Measurements from ENCODE around the gene MARCO.
"Not testable (repeated sequence)": the region's sequence is repeated elsewhere in the genome, so short reads cannot be mapped to it uniquely, and the experiment has no call there.

Gene MARCO

DNA sequence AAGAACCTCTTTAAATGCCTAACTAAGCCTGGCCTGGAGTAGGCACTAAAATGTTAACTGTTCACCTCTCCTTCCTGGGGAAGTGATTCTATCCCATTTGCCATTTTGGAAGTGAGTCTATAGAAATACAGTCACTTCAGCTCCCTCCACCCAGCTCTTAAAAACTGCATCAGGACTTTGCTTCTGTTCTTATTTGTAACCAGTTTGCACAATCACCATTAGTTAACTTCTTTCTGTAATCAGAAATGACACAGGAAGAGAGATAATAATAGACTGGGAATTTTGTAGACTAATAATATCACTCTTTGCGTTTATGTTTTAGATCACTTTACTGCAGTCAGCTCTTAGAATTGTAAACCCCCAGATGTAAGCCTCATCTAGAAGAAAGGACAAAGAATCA lies 16.0 kb upstream of the MARCO start:
- no peak for DNase-seq (ENCODE audit: low spot score)

DNA sequence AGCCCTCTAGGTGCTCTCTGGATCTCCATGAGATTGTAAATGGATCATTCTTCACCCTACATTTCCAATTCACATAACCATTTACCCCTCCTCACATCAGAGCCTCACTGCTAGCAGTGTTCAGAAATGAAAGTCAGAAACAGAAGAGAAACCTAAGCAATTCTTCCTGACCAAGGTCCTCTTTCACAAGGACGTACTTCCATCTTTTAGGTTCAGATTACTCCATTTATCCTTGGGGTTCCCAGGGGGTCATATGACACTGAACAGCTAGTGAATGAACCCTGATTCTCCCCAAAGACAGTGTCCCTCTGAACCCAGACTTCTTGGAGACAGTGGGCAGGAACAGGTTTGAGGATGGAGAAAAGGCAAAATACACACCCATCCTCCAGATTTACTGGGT lies 12.9 kb upstream of the MARCO start:
- DNase-seq (ENCODE audit: low spot score) = no peak

DNA sequence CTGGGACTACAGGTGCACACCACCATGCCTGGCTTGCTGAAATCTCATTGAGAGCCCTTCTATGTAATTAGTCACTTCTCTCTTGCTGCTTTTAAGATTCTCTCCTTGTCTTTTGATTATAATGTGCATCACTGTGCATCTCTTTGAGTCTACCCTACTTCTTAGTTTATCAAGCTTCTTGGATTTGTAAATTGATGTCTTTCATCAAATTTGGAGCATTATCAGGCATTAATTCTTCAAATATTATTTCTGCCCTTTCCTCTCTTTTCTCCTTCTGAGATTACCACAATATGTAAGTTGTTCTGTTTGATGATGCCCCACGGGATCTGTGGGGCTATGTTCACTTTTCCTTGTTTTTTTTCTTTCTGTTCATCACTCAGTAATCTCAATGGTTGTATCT lies 9.0 kb upstream of the MARCO start:
- no peak for DNase-seq (ENCODE audit: low spot score)

DNA sequence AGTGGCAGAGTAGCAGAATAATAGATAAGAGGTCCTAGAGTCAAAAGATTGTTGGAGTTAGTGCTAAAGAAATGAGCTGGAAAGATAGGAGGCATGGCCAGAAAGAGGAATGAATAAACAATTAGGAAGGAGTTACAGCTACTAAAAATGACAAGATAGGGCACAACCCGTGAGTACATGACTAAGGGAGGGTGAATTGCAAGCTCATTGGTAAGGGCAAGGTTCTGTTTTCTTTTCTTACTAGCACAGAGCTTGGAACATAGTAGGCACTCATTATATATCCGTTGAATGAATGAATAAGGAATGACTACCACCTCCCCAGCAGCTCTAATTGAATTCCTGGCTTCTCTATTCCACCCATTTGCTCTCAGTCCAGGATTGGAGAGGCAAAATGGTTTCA lies 5.7 kb upstream of the MARCO start:
- DNase-seq (ENCODE audit: low spot score) = no peak

DNA sequence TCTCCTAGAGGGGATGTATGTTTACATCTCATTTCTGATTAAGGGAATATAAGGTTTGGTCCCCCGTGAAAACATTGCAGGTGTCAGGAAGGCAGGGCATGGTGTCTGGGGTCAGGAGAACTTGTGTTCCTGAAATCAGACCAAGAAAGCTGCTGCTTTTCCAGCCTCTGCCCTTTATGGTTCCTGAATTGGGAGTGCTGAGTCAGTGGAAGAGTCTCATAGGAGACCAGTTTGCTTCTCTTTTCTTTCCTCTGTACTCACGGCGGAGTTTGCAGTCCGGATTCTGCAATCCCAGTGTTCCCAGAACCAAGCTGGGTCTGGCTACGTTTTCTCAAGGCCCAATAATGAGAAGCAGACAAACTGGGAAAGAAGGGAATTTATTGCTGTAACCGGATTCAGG lies 5.1 kb upstream of the MARCO start:
- no peak for DNase-seq (ENCODE audit: low spot score)

DNA sequence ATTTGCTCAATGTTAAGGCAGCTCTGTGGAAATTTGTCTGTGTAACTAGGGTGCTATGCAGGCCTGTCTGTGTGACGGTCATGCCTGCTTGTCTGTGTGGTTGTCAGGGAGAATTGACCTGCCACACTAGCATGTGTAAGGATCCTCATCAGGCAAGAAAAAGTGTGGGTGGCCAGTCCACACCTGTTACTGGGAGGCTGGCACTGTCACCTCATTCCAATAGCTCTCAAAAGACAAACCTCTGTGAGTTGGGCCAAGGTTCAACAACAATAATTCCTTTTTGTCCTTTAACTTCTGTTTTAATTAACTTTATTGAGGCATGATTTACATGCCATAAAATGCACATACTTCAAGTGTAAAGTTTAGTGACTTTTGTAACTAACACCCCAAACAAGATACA lies 4.2 kb upstream of the MARCO start:
- no peak for DNase-seq (ENCODE audit: low spot score)

DNA sequence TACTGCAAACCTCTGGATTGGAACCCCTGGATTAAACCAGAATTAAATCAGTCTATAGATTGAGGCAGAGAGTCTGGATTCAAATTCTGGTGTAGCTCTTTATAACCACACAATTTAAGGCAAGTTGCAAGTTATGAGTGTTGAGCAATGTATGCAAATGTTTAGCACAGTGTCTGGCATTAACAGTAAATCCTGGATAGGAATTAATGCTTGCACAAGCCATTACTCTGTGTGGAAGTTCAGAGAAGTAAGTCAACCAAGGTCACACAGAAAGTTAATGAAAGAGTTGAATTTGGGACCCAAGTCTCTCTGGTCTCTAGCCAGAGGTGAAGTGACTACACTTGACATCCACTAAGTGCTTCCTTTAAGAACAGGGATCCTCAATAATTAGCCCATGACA lies 2.0 kb upstream of the MARCO start:
- DNase-seq (ENCODE audit: low spot score) = no peak

DNA sequence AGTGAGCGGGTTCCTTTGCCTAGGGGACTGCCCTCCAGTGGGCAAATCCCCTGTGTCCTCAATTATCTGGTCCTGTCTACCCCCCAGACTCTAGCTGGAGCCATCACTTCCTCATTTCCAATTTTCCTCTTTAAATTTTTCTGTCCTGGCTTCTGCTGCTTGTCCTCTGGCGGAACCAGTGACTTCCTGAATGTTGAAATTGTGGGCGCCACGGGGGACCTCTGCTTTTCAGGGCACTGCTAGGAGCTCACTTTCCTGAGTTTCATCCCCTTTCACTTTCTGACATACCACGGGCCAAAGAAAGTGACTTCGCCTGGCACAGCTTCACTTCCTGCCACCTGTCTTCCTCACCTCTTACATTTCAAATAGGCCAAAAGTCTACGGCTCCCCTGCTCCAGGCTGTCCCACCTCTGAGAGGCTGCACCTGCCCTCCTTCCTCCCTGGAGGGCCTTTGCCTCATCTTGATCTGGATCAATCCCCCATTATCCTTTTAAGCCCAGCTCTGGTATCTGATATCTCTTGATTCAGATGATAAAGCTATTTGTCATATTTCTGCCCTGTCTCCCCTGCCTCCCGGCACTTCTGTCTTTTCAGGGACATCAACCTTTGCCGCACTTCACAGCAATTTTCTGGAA lies 1.4 kb upstream of the MARCO start:
- DNase-seq (ENCODE audit: low spot score) = no peak

DNA sequence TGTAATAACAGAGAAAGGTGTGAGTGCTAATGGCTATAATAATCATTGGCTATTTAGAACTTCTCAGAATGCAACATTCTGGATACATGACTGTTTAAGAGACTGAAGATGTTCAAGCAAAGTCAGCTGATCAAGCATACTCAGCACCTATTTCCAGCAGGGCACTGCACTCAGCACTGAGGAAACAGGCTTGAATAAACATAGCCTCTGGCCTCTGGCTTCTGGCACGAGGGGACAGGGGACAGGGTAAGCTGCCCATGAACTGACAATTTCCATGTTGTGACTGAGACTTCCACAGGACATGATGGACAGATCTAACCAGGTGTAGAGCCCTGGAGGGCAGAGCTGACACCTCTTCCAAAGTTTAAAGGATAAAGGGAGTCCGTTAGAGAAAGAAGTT lies 1.3 kb downstream of the MARCO start:
- no peak for DNase-seq (ENCODE audit: low spot score)

DNA sequence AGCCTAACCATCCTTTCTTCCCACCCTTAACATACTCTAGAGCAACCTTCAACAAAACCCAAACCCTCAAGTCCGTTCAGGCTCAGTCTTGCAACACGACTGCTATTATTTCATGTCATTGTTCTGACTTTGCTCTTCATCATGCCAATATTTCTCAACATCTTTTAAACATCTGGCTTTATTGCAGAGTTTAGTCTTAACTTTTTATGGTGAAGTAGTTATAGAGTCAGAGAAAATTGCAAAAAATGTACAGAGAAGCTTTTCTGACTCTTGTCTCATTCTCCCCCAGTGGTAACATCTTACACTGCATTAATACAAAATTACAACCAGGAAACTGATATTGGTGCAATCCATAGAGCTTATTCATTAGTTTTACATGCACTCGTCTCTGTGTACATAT lies 3.9 kb downstream of the MARCO start:
- DNase-seq (ENCODE audit: low spot score) = no peak

DNA sequence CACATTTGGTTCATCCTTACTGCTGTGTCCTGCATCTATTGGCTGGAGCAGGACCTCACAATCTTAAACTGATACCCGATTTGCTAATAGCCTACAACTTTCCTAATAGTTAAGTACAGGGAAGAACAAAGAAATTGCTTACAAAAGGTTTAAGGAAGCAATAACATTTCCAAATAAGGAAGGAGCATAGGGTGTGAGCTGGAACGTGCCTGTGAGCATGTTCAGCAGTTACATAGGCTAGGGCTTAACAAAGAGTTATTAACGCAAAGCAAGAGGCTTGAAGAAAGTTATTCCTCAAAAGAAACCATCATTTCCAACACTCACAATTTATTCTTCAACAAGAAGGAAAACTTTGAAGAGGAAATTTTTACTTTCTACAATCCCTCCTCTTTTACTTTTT lies 6.3 kb downstream of the MARCO start:
- DNase-seq (ENCODE audit: low spot score) = not testable (repeated sequence)

DNA sequence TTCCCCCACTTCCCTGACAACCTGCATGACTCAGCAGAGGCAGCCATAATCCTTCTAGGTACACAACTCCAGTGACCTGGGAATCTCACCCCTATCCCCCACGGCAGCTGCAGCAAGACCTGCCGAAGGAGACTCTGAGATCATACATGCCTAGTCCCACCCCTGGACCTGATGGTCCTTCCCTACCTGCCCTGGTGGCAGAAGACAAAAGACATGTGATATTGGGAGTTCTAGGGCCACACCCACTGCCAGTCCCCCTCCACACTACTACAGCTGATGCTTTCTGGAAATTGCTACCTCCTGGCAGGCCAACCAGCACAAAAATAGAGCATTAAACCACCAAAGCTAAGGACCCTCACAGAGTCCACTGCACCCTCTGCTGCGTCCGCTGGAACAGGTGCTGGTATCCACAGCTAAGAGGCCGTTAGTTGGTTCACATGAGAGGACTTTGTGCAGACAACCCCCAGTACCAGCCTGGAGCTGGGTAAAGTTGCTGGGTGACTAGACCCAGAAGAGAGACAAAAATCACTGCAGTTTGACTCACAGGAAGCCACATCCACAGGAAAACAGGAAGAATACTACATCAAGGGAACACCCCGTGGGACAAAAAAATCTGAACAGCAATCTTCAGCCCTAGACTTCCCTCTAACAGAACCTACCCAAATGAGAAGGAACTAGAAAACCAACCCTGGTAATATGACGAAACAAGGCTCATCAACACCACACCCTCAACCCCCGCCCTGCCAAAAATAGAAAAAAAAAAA lies 12.5 kb downstream of the MARCO start:
- DNase-seq (ENCODE audit: low spot score) = no peak

DNA sequence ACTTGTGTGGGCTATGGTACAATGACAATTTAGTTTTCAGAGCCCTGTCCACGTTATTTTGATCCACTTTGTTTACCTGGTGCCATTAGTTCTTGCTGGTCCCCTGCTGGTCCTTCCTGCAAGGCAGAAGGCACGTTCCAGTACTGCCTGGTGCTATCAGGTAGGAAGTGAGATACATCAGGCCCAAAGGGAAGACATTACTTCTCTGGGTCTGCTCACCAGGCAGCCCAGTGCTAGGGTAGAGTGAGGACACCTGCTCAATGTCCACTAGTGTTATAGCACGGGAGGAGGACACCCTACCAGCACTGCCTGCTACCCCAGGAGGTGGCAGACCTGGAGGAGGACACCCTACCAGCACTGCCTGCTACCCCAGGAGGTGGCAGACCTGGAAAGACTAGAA lies 23.7 kb downstream of the MARCO start:
- DNase-seq (ENCODE audit: low spot score) = no peak

DNA sequence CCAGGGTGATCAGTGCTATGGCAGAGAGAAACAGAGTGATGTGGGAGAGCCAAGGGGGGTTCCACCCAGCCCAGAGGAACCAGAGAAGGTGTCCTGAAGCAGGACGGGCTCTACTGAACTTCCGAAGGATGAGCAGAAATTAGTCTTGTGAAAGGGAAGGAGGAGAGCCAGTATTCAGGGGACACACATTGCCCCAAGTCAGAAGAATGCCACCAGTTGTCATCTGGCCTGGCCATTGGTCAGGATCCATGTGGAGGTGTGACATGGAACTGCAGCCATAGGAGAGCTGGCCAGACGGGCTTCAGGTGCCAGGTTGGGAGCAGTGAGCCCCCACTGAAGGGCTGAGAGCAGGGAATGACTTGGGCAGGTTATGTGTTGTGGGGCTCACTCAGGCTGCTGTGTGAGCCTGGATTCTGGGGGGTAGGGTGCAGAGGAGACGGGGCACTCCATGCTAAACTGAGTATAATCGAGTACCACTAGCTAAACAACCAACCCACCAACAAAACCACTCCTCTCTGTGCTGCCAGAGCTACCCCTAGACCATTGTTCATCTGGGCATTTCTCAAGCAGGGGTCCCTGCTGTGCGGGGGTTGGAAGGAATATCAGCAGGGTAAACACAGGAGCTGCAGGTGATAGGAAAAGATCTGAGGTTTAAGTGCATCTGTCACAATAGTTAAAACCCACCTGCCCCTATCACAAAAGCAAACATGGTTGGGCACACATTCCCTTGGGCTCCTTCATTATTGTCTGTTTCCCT lies 25.3 kb downstream of the MARCO start:
- no peak for DNase-seq (ENCODE audit: low spot score)

DNA sequence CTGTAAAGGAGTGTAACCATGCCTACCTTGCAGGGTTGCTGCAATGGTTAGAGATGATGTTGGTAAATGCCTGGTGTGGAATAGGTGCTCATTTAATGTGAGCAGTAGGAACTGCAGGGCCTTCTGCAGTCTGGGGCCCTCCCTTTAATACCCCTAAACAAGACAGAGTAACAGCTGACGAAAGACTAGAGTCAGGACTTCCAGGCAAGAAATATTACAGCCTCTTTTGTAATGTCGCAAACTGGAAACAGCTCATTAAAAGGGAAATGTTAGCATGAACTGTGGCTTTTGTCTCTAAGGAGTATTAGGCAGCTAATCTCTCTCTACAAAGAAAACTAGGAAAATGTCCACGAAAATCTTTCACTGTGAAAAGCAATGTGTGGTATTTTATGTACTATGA lies 26.0 kb downstream of the MARCO start:
- no peak for DNase-seq (ENCODE audit: low spot score)

DNA sequence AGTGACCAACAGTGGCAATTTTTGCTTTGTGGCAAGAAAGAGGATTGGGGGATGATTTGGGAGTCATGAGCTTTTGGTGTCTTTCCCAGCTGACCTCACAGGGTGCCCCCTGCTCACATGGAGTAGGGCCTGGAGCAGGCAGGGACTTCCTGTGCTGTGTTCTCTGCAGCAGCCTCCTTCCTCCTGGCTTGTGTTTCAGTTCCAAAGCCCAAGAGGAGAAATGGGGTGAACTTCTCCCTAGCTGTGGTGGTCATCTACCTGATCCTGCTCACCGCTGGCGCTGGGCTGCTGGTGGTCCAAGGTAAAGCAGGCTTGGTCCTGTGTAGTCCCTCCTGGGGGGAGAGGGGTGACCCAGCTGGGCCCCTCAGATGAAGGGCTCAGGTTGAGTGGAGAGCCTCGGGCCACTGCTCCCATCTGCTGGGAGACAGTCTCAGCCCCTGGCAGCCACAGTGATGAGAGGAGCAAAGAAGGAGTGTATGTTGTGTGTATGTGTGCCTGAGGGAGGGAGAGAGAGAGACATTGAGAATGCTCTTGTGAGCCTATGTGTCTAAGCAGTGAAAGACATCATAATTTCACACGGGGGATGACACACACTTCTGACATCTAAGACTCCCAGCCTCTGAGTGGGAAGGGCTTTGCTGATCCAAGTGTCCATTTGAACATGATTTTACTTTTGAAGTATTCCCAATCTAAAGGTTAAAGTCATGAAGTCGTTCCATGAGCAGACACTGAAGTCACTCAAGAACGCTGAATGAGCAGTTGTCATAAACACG lies 27.2 kb downstream of the MARCO start:
- no peak for DNase-seq (ENCODE audit: low spot score)

DNA sequence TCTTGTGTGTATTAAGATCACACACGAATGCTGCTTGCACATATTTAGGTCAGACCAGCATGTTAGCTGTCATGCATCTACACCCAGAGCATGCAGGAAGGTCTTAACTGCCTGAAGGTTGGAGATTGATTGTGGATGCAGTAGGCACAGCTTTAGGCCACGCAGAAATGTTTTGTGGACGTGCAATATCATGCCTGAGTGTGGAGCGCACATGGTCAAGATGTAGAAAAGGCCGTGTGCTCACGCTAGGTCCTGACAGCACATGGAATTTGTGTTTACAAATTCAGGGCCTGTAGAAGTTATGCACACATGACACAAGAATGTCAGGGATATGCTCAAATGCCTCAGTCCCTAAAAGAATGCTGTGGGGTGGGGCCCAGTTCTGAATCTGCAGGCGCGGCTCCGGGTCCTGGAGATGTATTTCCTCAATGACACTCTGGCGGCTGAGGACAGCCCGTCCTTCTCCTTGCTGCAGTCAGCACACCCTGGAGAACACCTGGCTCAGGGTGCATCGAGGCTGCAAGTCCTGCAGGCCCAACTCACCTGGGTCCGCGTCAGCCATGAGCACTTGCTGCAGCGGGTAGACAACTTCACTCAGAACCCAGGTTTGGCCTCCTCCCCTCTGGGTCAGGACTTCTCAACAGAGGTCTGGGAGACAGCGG lies 27.9 kb downstream of the MARCO start:
- DNase-seq (ENCODE audit: low spot score) = no peak

DNA sequence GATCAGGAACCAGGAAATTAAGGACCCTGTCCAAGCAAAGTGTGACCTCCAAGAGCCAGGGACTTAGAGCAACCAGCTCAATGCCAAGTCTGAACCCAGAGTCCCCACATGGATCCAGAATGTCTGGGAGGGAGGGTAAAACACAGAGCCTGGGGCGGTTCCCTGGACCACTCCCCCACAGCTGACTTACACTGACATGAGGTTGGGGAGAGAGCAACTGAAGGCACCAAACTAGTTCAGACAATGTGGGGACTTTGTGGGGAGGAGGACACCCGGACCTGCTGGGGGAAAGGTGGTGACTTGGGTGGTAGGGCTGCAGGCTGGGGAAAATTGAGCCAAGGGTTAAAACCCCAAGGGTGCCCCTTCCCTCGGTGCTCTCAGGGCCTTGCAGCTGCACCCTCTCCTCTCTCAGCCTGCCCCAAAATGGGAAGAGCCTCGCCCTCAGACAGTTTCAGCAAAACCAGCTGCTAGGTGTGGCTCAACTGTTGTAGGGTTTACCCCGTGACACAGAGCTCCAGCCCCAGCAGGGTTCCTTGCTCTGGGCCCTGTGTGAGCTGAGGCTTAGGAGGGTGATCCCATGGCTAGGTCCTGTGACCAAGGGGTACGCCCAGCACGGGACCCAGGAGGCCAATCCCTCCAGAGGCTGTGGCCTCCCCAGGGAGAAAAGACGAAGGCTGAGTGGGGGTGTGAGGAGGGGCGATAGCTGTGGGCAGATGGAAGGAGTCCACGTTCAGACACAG lies 28.6 kb downstream of the MARCO start:
- no peak for DNase-seq (ENCODE audit: low spot score)

DNA sequence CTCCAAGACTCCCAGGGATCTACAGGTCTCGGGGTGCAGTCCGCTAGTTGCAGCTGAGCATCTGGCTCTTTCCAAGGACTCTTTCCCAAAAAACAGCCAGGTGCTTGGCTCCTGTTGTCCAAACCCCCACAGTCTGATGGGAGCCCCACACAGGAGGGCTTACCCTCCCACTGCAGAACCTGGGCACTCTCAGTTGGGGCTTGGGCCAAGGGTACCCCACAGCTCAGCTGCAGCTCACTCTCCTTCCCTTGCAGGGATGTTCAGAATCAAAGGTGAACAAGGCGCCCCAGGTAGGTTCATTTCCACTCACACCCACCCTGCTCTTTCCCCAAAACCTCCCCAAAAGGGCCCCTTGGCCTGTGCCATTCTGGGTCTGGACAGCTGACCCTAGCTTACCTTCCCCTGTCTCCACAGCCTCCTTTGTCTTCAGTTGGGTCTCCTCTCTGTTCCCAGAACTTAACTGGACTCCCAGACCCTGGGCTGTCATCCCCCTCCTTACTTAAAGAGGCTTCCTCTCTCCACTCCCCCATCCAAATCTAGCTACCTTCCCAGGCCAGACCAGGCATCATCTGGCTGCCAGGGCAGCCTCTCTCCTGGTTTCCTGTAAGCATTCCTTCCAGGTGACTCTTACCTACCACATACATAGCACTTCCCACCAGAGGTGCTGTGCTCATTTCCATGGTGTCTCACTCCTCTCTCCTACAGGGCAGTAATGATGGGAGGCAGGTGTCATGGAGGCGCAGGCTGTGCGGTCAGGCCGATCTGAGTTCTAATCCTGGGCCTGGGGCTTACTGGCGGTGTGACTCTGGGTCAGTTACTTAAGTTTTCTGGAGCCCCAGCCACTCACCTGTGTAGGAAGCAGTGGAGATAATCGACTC lies 29.5 kb downstream of the MARCO start:
- DNase-seq (ENCODE audit: low spot score) = peak; percentile 58

DNA sequence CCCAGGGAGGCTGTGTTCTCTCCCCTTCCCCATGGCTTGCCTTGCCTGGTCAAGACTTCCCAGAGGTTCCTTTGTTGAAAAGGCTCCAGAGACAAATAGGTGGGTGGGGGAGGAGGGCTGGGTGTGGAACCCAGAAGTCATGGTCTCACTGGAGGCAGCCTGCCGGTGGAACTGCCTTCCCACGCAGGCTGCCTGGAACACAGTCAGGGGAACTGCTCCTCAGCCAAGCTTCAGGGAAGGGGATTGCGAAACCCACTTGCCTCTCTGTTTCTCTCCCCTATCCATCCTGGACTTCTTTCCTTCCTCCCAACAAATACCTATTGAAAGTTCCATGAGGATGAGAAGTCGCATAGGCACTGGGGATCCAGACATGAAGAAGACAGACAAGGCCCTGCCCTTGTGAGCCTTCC lies 31.6 kb downstream of the MARCO start:
- no peak for DNase-seq (ENCODE audit: low spot score)
